ENCODE data around the gene NUDT1.

Gene NUDT1

GRCh38 chr7:2241580-2242540 lies at the start of gene NUDT1, which contains the start of gene MRM2:
NUDT1 (plus strand) TSS chr7:2242226; CDS start chr7:2244575, 2,349 bp downstream.
MRM2 (minus strand) TSS chr7:2242205; CDS start chr7:2242169, 36 bp downstream.
- DNase-seq (ENCODE audit: low read depth), result peak; percentile 81

- no peak for DNase-seq (ENCODE audit: low read depth)
Observed at GRCh38 chr7:2192831-2193534, 49.0 kb upstream of the NUDT1 start.

DNA sequence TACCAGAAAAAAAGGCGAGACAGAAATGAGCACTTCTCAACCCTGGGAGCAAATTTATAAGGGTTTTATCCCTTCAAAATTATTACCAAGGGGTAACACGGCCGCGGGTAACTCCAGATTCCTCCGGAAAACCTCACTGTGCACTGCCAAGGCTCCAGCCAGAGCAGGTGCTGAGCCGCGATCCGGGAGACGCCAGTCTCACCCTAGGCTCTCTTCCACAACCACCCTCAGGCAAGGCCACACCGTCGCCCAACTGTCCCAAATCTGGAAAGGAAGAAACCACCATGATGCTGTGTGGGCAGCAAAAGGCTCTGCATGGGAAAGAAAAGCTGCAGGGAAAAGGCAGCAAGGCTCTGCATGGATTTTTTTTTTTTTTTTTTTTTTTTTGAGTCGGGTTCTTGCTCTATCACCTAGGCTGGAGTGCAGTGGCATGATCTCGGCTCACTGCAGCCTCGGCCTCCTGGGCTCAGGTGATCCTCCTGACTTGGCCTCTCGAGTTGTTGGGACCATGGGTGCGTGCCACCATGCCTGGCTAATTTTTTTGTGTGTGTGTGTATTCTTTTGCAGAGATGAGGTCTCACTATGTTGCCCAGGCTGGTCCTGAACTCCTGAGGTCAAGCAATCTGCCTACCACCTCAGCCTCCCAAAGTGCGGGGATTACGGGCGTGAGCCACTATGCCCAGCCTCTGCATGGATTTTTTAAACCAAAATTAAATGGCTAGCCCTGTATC lies 48.3 kb upstream of the NUDT1 start:
- DNase-seq (ENCODE audit: low read depth), result no peak

GRCh38 chr7:2195400-2196246 lies 46.4 kb upstream of the NUDT1 start:
- DNase-seq (ENCODE audit: low read depth), result no peak

GRCh38 chr7:2196381-2197378 lies 45.3 kb upstream of the NUDT1 start:
- DNase-seq (ENCODE audit: low read depth), result no peak

DNA sequence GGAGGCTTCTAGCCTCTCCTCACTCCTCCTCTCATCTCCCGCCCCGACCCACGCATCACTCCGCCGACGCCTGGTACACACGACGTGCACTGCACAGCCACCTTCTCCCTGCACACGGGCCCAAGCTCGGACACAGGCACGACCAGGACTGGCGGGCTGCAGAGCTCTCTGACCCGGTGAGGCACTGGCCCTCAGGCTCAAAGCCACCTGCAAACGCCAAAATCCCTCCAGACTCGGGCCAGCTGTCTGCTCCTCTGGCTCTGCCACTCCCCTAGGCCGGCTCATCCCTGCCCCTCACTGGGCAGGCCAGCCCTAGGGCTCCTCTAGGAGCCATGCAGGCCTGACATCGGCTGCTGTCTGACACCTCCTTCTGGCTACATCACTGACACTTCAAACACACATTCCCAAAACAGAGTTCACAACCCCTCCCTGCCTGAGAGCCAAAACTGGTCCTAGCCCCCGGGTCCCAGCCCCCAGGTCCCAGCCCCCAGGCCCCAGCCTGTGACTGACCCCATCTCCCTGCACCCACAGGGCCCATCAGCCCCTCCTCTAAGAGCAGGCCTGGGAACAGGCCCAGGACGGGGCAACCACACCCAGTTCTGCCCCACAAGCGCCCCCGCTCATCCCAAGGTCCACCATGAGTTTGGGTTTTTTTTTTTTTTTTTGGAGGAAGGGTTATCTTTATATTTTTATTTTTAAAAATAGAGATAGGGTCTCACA lies 44.4 kb upstream of the NUDT1 start:
- no peak for DNase-seq (ENCODE audit: low read depth)

- no peak for DNase-seq (ENCODE audit: low read depth)
Observed at GRCh38 chr7:2198206-2198605, 43.8 kb upstream of the NUDT1 start.

- no peak for DNase-seq (ENCODE audit: low read depth)
Observed at GRCh38 chr7:2198760-2199159, 43.3 kb upstream of the NUDT1 start.

- no peak for DNase-seq (ENCODE audit: low read depth)
Observed at GRCh38 chr7:2199528-2199927, 42.5 kb upstream of the NUDT1 start.

GRCh38 chr7:2199956-2200583 lies 42.0 kb upstream of the NUDT1 start:
- no peak for DNase-seq (ENCODE audit: low read depth)

- no peak for DNase-seq (ENCODE audit: low read depth)
Observed at GRCh38 chr7:2200584-2200980, 41.4 kb upstream of the NUDT1 start.

DNA sequence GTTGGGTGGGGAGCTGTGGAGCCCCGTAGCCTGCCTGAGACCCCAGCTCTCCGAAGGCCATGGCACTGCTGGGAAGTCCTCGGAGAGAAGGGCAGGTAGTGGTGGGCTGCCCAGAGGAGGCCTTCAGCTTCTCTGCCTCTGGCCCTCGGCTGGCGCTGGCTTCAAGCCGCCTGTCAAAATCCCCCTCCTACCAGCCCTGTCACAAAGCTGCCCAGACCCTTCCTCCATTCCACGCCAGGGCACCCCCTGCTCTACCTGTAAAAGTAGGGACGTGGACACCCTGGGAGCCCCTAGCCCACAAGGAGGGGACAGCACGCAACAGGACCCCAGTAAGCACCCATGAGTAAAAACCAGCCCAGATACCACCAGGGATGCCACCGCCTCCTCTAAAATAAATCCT lies 40.9 kb upstream of the NUDT1 start:
- DNase-seq (ENCODE audit: low read depth), result no peak

DNA sequence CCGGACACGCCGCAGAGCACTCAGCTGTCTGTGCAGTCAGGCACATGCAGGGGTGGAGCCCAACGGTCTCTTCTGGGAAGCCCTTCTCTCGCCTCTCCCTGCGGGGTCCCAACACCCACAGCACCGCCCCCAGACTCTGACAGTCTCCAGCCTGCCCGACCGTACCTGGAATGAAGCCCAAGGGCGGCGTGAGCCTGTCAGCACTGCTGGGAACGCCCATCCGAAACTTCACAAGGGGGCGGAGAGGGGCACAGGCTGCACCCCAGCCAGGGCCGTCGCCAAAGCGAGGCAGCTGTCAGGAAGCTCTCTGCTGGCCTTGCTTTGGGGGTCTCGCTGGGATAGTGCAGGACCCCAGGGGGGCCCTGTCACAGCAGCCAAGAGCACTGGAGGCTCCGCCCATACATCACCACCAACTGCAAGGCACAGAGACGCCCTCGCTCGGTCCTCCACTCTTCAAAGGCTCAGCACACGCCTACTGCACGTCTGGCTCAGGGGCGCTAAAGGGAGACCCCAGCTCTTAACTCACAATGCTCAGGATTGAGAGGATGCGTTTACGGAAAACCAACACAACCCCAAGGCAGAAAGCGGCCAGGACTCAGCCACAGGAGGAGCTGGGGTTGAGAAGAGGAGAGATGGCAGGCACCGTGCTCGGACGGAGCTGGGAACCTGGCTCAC lies 40.2 kb upstream of the NUDT1 start:
- DNase-seq (ENCODE audit: low read depth), result no peak

- DNase-seq (ENCODE audit: low read depth), result no peak
Observed at GRCh38 chr7:2202361-2202761, 39.7 kb upstream of the NUDT1 start.

DNA sequence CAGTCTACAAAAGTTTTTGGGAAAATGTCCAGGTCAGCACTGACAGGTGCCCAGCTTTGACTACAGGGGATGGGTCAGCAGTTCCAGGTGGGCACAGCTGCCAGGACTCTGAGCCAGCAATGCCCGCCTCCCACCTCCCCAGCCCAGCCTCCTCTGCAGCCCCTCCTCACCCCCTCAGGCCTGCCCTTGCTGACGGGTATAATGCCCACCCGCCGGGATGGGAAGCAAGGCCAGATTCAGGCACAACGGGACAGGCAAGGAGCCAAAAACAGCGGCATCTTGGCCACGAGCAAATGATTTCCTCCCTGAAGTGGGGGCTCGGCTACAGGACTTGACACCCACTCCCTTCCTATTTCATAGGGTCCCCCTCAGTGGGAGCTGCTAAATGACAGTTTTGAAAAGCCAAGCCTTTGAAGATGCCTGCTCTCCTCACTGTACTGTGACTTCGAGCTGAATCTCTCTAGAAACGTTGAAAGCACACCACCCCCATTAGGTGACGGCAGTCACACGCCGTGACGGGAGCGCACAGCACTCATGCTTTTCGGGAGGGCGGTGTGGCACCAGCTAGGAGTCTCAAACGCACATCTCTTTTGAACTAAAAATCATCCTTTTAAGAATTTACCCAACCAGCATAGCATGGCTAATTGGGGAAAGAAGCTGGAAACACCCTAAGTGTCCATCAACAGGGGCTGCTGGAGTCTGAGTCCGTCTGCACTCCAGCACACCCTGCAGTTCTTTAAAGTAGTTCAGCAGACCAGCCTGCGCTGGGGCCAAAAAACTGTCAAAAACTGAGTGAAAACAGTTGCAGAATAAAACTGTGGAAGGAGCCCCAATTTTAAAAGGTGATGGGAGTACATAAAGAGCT lies 38.9 kb upstream of the NUDT1 start:
- no peak for DNase-seq (ENCODE audit: low read depth)

- no peak for DNase-seq (ENCODE audit: low read depth)
Observed at GRCh38 chr7:2203766-2204300, 38.2 kb upstream of the NUDT1 start.

DNA sequence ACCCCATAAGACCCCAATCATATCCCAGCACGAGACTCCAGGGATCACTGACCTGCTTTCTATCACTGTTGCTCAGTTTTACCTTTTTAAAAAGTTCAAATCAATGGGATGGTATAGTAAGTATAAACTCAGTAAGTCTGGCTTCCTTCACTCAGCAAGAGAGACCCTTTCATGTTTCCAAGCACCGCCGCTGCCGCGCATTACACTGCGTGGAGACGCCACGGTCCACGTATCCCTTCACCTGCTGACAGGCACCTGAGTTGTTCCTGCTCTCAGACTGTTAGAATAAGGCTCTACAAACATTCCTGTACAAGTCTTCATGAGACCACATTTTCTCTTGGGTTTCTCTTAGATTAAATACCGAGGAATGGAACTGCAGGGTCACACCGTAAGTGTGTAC lies 37.6 kb upstream of the NUDT1 start:
- no peak for DNase-seq (ENCODE audit: low read depth)
